Hippocampal formation (tissue), 2 donors: Measurements from ENCODE around the gene DCK.

Experiments used
- DNase-seq, 2 donors: peaks; one replicate each; lab custom pipeline; 2025; lab: John Stamatoyannopoulos, UW

Gene DCK

DNA sequence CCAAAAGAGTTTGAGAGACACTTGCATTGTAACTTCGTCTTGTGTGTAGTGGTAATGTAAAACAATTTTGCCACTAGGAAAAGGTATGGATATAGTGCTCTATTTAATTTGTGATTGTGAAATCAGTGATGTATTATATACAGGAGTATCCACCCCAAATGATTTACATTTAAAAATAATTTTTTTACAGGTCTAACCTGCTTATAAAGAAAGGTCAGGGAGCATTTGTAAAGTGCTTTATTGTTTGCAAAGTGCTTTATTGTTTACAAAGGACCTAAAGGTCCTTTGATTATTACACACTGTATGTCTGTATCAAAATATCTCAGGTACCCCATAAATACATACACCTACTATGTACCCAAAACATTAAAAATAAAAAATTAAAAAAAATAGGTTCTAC is 70.3 kb downstream of the DCK start:
- no peak for DNase-seq

DNA sequence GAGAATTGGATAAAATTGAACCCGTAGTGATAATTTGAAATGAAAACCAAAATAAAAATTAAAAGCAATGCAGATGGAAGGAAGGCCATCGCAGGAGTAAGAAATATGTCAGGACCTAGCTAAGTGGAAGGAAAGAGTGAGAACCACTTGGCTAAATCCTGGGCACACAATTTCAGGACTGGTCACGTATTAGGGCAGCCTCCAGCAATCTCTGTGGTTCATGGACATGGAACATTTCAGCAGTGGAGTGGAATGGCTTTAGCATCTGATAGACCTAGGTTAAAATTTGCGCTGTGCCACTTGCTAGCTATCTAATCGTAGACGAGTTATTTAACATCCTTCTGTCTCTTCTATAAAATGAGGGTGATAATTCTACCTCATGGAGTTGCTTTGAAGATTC is 71.1 kb downstream of the DCK start:
- DNase-seq: no peak

DNA sequence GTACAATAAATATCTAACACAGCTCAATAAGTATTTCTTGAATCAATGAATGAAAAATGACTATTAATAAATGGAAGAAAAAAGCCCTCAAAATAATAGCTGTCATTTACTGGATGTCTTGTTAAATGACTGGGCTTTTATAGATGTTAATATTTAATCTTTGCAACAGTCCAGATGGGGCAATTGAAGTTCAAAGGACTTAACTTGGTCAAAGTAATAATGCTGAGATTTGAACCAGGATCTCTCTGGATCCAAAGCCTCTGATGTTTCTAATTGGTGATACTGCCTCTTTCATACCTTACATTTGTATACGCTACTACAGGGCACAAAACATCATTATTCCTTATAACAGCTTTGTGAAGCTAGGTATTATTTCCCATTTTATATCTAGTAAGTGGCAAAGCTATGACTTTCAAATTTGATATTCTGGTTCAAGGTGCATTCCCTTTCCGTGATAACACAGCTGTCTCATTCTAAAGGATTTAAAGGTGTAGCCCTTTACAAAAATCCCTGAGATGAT is 72.6 kb downstream of the DCK start:
- DNase-seq: no peak

DNA sequence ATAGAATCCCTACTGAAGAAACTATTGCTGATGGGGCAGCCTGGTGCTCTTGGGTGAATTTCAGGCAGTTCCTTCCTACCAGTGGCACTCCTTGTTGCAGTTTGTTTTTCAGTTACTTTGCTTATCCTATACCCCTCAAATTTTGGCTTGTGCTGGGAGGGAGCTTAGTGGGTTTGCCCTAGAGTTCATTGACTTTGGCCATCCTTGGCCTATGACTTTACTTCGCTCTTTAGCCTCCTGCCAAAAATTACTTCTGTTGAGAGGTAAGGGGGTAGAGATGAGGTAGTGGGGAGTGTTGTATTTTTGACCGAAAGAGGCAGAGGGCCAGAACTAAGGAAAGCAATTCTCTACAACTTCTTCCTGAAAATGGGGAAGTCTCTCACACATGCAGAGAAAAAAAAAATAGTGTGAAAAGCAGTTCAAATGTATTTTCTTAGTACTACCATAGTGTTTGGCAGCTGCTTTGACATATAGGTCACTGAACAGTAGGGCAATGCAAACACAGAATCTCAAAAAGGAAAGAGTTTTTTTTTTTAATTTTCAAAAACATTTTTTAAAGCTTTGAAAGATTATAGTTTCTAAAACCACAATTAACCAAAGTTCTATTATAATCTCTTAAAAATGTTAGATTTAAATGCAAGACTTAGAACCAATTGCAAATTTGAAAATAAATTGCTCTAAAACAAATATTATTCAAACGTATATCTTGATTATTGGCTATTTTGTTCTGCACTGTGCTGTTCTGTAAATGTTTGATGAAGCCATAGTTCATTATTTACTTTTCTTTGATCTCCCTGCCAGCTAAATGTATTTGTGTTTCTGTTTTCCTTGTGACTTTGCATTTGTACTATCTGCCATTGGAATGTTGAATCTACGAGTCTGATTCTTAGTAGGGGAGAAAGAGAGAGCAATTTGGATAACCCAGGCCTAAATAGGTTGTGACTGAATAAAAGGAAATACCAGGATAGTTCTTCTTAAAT is 73.6 kb downstream of the DCK start:
- DNase-seq: no peak

DNA sequence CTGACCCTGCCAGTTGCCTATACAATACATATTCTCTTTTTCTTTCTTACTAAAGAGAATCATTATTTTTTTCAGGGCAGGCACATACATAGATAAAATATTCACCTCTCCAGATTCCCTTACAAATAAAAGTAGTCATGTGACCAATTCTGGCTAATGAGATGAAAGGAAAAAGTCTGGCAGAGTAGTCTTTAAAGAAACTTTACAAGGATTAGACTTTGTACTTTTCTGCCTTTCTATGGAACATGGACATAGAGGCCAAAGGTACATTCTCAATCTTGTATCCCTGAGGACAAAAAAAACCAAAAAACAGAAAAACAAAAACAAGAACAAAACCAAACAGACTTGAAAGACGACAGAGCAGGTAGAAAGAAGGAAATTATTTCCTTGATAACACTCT is 75.6 kb downstream of the DCK start:
- DNase-seq: no peak

DNA sequence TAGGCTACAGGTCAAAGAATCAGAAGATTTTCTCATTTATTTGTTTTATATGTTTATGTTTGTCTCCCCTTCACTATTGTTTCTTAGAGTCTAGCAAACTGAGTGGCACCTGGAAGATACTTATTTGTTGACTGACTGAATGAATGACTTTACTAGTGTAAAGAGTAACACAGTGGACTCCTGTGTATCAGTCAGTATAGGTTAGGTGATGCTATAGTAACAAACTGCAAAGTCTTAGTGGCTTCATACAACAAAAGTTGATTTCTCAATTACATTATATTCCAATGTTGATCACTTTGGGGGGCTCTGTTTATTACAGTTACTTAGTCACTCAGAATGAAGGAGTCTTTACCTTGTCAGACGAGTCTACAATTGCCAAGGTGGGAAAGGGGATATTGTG is 76.6 kb downstream of the DCK start:
- DNase-seq: no peak

DNA sequence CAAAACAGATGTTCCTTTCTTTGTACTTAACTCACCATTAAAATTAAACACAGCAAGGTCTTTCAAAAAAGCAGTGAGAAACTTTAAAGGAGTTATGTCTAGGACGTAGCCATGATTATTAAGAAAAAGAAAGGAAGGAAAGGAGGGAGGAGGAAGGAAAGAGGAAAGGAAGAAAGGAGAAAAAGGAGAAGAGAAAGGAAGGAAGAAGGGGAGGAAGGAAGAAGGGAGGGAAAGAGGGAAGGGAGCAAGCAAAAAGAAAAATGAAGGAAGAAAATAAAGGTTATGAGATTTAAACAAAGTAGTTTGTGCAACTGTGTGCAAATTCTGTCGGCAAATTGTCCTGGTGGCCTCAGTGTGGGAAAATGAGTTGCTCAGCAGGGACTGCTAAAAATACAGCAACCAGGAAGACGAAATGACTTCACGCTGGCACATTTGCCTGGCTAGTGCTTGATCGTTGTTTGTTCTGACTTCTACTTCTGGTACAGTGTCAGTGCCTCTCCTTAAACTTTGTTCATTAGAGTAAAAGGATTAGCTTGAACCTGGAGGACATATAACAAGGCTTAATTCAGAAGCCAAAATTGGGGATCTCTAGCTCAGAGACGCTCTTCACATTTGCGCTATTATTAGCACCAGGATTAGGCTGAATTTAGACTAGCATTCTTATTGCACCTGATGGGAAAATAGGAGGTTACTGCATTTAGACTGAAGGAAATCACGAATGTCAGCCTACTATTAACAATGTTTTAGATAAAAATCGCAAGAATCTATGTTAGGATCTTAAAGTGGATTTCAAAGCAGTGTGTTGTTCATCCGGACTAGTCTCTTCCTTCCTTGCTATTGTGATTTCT is 81.2 kb downstream of the DCK start:
- DNase-seq: no peak
